ENCODE data around the gene PLAC1. TPM values are rescaled to one million over a fixed set of nuclear protein-coding genes. Genes with fewer than 3 reads are reported as not detected.

The PLAC1 gene
- total RNA-seq, 2 donors from 2014 or later: 1.1 TPM; not detected in 1

DNA sequence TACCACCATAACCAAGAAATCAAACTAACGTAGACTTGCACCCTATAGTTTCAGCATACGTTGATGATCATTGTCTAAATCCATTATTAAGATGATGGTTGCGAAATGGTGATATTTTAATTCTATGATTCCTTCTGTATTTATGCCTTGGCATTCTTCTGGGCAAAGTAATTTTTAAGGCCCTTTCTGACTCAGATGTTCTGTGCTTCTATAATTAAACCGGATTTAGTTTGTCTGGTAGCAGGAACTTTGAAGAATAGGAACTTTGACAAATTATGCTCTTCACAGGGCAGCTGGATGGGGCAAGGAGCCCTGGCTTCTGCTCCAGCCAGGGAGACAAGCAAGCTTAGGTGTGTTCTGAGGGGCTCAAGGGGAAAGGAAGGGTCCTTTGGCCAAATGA is 23.8 kb upstream of the PLAC1 start:
- H3K27me3 Mint-ChIP-seq: peaks cover 3% of the 10 kb centered on the region
- H3K27ac Mint-ChIP-seq: no peak overlapping the region
- H3K4me3 Mint-ChIP-seq: no peak overlapping the region
- H3K4me1 Mint-ChIP-seq: no peaks in the 10 kb centered on the region
- H3K9me3 Mint-ChIP-seq: no peaks in the 10 kb centered on the region
- H3K36me3 Mint-ChIP-seq (ENCODE audit: low read depth): no peaks in the 10 kb centered on the region
- no peak for ATAC-seq (replicated peaks)

DNA sequence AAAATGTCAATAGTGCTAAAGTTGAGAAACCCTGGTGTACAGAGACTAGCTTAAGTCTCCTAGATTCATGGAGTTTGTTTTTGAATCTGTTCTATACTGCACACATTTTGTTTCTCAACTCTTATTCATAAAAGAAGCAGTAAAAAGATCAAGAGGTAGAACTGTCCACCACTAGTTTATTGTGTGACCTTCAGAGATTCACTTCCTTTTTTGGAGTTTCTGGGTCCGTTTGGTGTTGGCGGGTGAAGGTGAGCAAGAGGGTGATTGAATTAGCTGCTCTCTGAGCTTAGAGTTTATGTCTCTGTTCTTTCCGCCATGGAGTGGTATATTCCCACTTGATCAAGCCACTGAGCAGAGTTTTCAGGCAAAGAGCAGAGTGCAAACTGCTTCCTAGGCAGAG is 21.4 kb upstream of the PLAC1 start:
- Mint-ChIP-seq H3K4me3 (no peak overlapping the region), H3K36me3 (ENCODE audit: low read depth) (no peaks in the 10 kb centered on the region), H3K4me1 (no peaks in the 10 kb centered on the region), H3K9me3 (no peaks in the 10 kb centered on the region), H3K27ac (no peak overlapping the region), H3K27me3 (peaks cover 3% of the 10 kb centered on the region)
- no peak for ATAC-seq (replicated peaks)

DNA sequence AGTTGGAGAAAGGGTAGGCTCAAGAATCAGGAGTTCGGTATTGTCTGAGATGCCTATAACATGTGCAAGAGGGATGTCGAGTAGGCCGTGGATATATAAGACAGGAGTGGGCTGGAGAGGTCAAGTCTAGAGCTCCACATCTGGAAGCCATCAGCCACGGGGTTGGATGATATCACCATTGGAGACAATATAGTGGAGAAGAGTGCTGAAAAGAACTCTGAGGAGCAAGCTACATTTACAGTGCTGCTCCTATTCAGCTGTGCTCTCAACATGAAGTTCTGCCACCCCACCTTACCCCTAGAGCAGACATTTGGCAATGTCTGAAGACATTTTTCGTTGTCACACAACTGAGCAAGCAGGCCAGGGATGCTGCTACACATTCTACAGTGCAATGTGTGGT is 20.9 kb upstream of the PLAC1 start:
- Mint-ChIP-seq H3K36me3 (ENCODE audit: low read depth) (no peaks in the 10 kb centered on the region), H3K27me3 (peaks cover 3% of the 10 kb centered on the region), H3K27ac (no peak overlapping the region), H3K9me3 (no peaks in the 10 kb centered on the region), H3K4me1 (no peaks in the 10 kb centered on the region), H3K4me3 (no peak overlapping the region)
- no peak for ATAC-seq (replicated peaks)

GRCh38 chrX:134677332-134677731 is 19.1 kb upstream of the PLAC1 start:
- no peak overlapping the region for H3K4me3 Mint-ChIP-seq
- H3K4me1 Mint-ChIP-seq: no peaks in the 10 kb centered on the region
- H3K9me3 Mint-ChIP-seq: no peaks in the 10 kb centered on the region
- no peaks in the 10 kb centered on the region for H3K36me3 Mint-ChIP-seq (ENCODE audit: low read depth)
- H3K27me3 Mint-ChIP-seq: peaks cover 3% of the 10 kb centered on the region
- ATAC-seq (replicated peaks): no peak
- no peak overlapping the region for H3K27ac Mint-ChIP-seq

- Mint-ChIP-seq H3K27me3 (peaks cover 3% of the 10 kb centered on the region), H3K27ac (no peak overlapping the region), H3K9me3 (peaks cover 2% of the 10 kb centered on the region), H3K36me3 (ENCODE audit: low read depth) (no peaks in the 10 kb centered on the region), H3K4me1 (peaks cover 2% of the 10 kb centered on the region), H3K4me3 (no peak overlapping the region)
- ATAC-seq (replicated peaks): no peak
Measured at GRCh38 chrX:134676436-134676835, 18.2 kb upstream of the PLAC1 start.

DNA sequence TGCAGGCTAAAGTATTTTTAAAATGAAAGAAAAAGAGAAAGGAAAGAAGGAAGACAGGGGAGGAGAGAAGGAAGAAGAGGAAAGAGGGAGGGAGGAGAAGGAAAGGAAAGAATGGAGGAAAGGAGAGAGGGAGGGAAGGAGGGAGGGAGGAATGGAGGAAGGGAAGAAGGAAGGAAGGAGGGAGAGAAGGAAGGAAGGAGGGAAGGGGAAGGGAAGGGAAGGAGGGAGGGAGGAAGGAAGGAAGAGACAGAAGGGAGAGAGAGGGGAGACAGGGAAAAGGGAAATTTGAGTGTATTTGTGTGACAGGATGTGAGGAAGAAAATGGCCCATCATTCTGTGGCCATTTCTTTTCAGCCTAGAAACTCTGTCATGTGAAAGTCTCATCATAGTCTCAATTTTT is 14.9 kb upstream of the PLAC1 start:
- H3K4me1 Mint-ChIP-seq: peaks cover 6% of the 10 kb centered on the region
- H3K27ac Mint-ChIP-seq: no peak overlapping the region
- H3K36me3 Mint-ChIP-seq (ENCODE audit: low read depth): no peaks in the 10 kb centered on the region
- no peak for ATAC-seq (replicated peaks)
- H3K4me3 Mint-ChIP-seq: no peak overlapping the region
- peaks cover 3% of the 10 kb centered on the region for H3K27me3 Mint-ChIP-seq
- peaks cover 5% of the 10 kb centered on the region for H3K9me3 Mint-ChIP-seq

DNA sequence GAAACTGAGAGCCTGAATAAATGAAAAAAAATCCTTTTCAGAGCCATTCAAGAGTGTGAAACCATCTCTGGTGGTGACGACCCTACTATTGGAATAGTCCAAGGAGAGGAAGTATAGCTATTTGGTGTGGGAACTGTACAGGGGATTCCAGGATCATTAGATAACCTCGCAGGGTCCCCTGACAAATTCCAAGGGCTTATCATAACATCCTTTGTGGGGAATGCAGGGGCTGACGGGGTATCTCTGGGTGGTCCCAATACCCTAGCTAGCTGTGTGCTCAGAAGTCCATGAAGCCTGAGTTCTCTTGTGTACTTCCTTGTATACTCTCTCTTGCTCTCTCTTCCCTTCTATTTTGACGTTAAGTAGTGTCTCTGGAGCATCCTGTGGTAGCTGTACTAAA is 13.8 kb upstream of the PLAC1 start:
- Mint-ChIP-seq H3K4me1 (peaks cover 6% of the 10 kb centered on the region), H3K36me3 (ENCODE audit: low read depth) (no peaks in the 10 kb centered on the region), H3K9me3 (peaks cover 5% of the 10 kb centered on the region), H3K4me3 (no peak overlapping the region), H3K27me3 (no peaks in the 10 kb centered on the region), H3K27ac (no peak overlapping the region)
- no peak for ATAC-seq (replicated peaks)

- H3K27ac Mint-ChIP-seq: peak overlapping the region; percentile 54
- ATAC-seq (replicated peaks): peak; percentile 71
- H3K4me1 Mint-ChIP-seq: peaks cover 6% of the 10 kb centered on the region
- no peaks in the 10 kb centered on the region for H3K27me3 Mint-ChIP-seq
- H3K36me3 Mint-ChIP-seq (ENCODE audit: low read depth): no peaks in the 10 kb centered on the region
- H3K9me3 Mint-ChIP-seq: peaks cover 5% of the 10 kb centered on the region
- no peak overlapping the region for H3K4me3 Mint-ChIP-seq
Measured at GRCh38 chrX:134671294-134671693, 13.0 kb upstream of the PLAC1 start.

GRCh38 chrX:134670134-134670924 is 12.1 kb upstream of the PLAC1 start:
- Mint-ChIP-seq H3K9me3 (peaks cover 5% of the 10 kb centered on the region), H3K27ac (no peak overlapping the region), H3K4me3 (no peak overlapping the region), H3K4me1 (peaks cover 6% of the 10 kb centered on the region), H3K27me3 (no peaks in the 10 kb centered on the region), H3K36me3 (ENCODE audit: low read depth) (no peaks in the 10 kb centered on the region)
- peak; percentile 44 for ATAC-seq (replicated peaks)

GRCh38 chrX:134669378-134670098 is 11.3 kb upstream of the PLAC1 start:
- no peak overlapping the region for H3K27ac Mint-ChIP-seq
- H3K4me1 Mint-ChIP-seq: peaks cover 6% of the 10 kb centered on the region
- peaks cover 5% of the 10 kb centered on the region for H3K9me3 Mint-ChIP-seq
- no peaks in the 10 kb centered on the region for H3K36me3 Mint-ChIP-seq (ENCODE audit: low read depth)
- ATAC-seq (replicated peaks): no peak
- H3K27me3 Mint-ChIP-seq: peaks cover 3% of the 10 kb centered on the region
- no peak overlapping the region for H3K4me3 Mint-ChIP-seq

GRCh38 chrX:134664202-134664601 is 5.9 kb upstream of the PLAC1 start:
- H3K4me1 Mint-ChIP-seq: no peaks in the 10 kb centered on the region
- no peaks in the 10 kb centered on the region for H3K36me3 Mint-ChIP-seq (ENCODE audit: low read depth)
- peaks cover 12% of the 10 kb centered on the region for H3K27me3 Mint-ChIP-seq
- no peaks in the 10 kb centered on the region for H3K9me3 Mint-ChIP-seq
- ATAC-seq (replicated peaks): no peak
- H3K4me3 Mint-ChIP-seq: no peak overlapping the region
- H3K27ac Mint-ChIP-seq: no peak overlapping the region

DNA sequence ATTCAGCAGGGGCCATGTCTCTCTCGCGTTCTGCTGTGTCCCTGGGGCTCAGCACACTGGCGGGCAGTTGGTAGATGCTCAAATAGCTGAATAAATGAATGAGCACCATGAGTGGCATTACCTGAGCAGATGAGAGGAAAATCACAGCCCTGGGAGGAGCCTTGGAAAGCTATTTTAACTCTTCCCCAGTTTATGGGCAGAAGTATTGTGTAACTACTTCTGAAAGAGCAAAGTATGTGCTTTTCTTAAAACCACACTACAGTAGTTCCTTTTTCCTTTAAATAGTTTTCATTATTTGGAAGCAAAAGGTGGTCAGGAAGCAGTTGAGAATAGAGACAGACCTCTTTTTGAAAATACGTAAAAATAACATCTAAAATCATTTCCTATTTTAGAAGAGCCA is 3.0 kb upstream of the PLAC1 start:
- H3K4me1 Mint-ChIP-seq: no peaks in the 10 kb centered on the region
- H3K36me3 Mint-ChIP-seq (ENCODE audit: low read depth): no peaks in the 10 kb centered on the region
- H3K27ac Mint-ChIP-seq: no peak overlapping the region
- ATAC-seq (replicated peaks): no peak
- H3K4me3 Mint-ChIP-seq: no peak overlapping the region
- peaks cover 12% of the 10 kb centered on the region for H3K27me3 Mint-ChIP-seq
- no peaks in the 10 kb centered on the region for H3K9me3 Mint-ChIP-seq

GRCh38 chrX:134660627-134661026 is 2.4 kb upstream of the PLAC1 start:
- peaks cover 12% of the 10 kb centered on the region for H3K27me3 Mint-ChIP-seq
- H3K4me3 Mint-ChIP-seq: no peak overlapping the region
- no peak overlapping the region for H3K27ac Mint-ChIP-seq
- no peak for ATAC-seq (replicated peaks)
- no peaks in the 10 kb centered on the region for H3K36me3 Mint-ChIP-seq (ENCODE audit: low read depth)
- no peaks in the 10 kb centered on the region for H3K9me3 Mint-ChIP-seq
- peaks cover 3% of the 10 kb centered on the region for H3K4me1 Mint-ChIP-seq

- no peak overlapping the region for H3K27ac Mint-ChIP-seq
- H3K9me3 Mint-ChIP-seq: no peaks in the 10 kb centered on the region
- ATAC-seq (replicated peaks): peak; percentile 35
- H3K4me3 Mint-ChIP-seq: no peak overlapping the region
- H3K36me3 Mint-ChIP-seq (ENCODE audit: low read depth): no peaks in the 10 kb centered on the region
- H3K4me1 Mint-ChIP-seq: peaks cover 3% of the 10 kb centered on the region
- peaks cover 9% of the 10 kb centered on the region for H3K27me3 Mint-ChIP-seq
Measured at GRCh38 chrX:134659761-134660160, 1.5 kb upstream of the PLAC1 start.

DNA sequence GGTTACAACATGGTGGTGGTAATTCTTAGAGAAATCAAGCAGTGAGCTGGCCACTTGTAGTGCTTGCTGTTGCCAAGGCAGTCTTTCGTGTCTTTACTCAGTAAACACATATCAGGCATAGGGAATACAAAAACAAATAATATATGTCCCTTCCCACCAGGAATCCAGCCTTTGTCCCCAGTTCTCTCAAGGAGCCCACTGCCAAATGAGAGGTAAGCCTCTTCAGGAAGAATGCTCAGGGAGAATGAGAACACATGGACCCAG is 421 bp upstream of the PLAC1 start:
- ATAC-seq (replicated peaks): no peak
- H3K9me3 Mint-ChIP-seq: no peaks in the 10 kb centered on the region
- H3K27me3 Mint-ChIP-seq: peaks cover 9% of the 10 kb centered on the region
- H3K27ac Mint-ChIP-seq: no peak overlapping the region
- H3K36me3 Mint-ChIP-seq (ENCODE audit: low read depth): no peaks in the 10 kb centered on the region
- H3K4me1 Mint-ChIP-seq: peaks cover 11% of the 10 kb centered on the region
- no peak overlapping the region for H3K4me3 Mint-ChIP-seq

Data from activated T-helper 17 cell treated with anti-CD3 and anti-CD28 coated beads, Interleukin-2, amount 50 U/mL, for 72 hours (primary cell).